OCI-LY1 (cell line): ENCODE results near the gene MED22.

ENCODE experiments used
- H2AFZ ChIP-seq: fragments of 200-600 bp; sonication (generic), shearing (Covaris generic); 2 replicates; pipeline ENCODE4 v1.6.0; 2014; ENCODE audit warnings: antibody characterized with exemption, mild to moderate bottlenecking, low read length
- H3F3A ChIP-seq: fragments of 200-600 bp; sonication (generic), shearing (Covaris generic); 2 replicates; pipeline ENCODE4 v1.6.0; 2014; ENCODE audit warnings: mild to moderate bottlenecking, antibody characterized with exemption, low read length, moderate library complexity; ENCODE audit not compliant: insufficient read depth
- H3K27ac ChIP-seq: fragments of 200-600 bp; sonication (generic); 2 replicates; pipeline ENCODE4 v1.5.1; 2014; ENCODE audit warnings: low read length, mixed run types, mild to moderate bottlenecking, low read depth; ENCODE audit not compliant: poor library complexity, severe bottlenecking
- H3K27me3 ChIP-seq: fragments of 200-600 bp; sonication (generic); 2 replicates; pipeline ENCODE4 v1.6.0; 2014; ENCODE audit warnings: antibody characterized with exemption, mild to moderate bottlenecking, low read length, moderate library complexity; ENCODE audit not compliant: insufficient read depth
- H3K36me3 ChIP-seq: fragments of 200-600 bp; sonication (generic); 2 replicates; pipeline ENCODE4 v1.6.1; 2014; ENCODE audit warnings: mild to moderate bottlenecking, antibody characterized with exemption, low read length, moderate library complexity, mixed read lengths; ENCODE audit not compliant: insufficient read depth
- H3K4me1 ChIP-seq: fragments of 200-600 bp; sonication (generic); 2 replicates; pipeline ENCODE4 v1.5.1; 2014; ENCODE audit warnings: mild to moderate bottlenecking, low read length, moderate library complexity; ENCODE audit not compliant: insufficient read depth, severe bottlenecking
- H3K4me2 ChIP-seq: fragments of 200-600 bp; sonication (generic), shearing (Covaris generic); 2 replicates; pipeline ENCODE4 v1.6.1; 2014; ENCODE audit warnings: low read length
- H3K4me3 ChIP-seq: fragments of 200-600 bp; sonication (generic); 2 replicates; pipeline ENCODE4 v1.5.1; 2014; ENCODE audit warnings: low read length, low read depth, mild to moderate bottlenecking, mixed read lengths; ENCODE audit not compliant: poor library complexity, severe bottlenecking
- H3K79me2 ChIP-seq: fragments of 200-600 bp; shearing (Covaris generic); 2 replicates; pipeline ENCODE4 v1.6.1; 2016; ENCODE audit warnings: mixed run types, low read length, mixed read lengths; ENCODE audit not compliant: insufficient read depth
- H3K9ac ChIP-seq: fragments of 200-600 bp; sonication (generic), shearing (Covaris generic); 2 replicates; pipeline ENCODE4 v1.6.1; 2014; ENCODE audit warnings: mild to moderate bottlenecking, low read length, mixed read lengths
- H3K9me2 ChIP-seq: fragments of 200-600 bp; sonication (generic), shearing (Covaris generic); 2 replicates; pipeline ENCODE4 v1.6.1; 2014; ENCODE audit warnings: low read depth, mild to moderate bottlenecking, low read length, mixed read lengths
- H3K9me3 ChIP-seq: fragments of 200-600 bp; shearing (Covaris generic); 2 replicates; pipeline ENCODE4 v1.6.1; 2014; ENCODE audit warnings: low read length, mixed read lengths
- H4K20me1 ChIP-seq: fragments of 200-600 bp; sonication (generic), shearing (Covaris generic); 2 replicates; pipeline ENCODE4 v1.6.0; 2016; ENCODE audit warnings: mild to moderate bottlenecking, low read length; ENCODE audit not compliant: insufficient read depth
- EZH2 ChIP-seq: fragments of 200-600 bp; sonication (generic), shearing (Covaris generic); IDR thresholded peaks from 2 replicates; pipeline ENCODE4 v1.8.0; 2017; ENCODE audit warnings: borderline replicate concordance, mixed run types, mild to moderate bottlenecking, antibody characterized with exemption, low read length, moderate library complexity, mixed read lengths
- TF ChIP-seq, protein P1 (sequence below): fragments of 200-600 bp; sonication (generic), shearing (Covaris generic); IDR thresholded peaks from 2 replicates; pipeline ENCODE4 v1.5.1; 2017; ENCODE audit warnings: mild to moderate bottlenecking, antibody characterized with exemption, low read length, moderate library complexity, mixed read lengths

Gene MED22

DNA sequence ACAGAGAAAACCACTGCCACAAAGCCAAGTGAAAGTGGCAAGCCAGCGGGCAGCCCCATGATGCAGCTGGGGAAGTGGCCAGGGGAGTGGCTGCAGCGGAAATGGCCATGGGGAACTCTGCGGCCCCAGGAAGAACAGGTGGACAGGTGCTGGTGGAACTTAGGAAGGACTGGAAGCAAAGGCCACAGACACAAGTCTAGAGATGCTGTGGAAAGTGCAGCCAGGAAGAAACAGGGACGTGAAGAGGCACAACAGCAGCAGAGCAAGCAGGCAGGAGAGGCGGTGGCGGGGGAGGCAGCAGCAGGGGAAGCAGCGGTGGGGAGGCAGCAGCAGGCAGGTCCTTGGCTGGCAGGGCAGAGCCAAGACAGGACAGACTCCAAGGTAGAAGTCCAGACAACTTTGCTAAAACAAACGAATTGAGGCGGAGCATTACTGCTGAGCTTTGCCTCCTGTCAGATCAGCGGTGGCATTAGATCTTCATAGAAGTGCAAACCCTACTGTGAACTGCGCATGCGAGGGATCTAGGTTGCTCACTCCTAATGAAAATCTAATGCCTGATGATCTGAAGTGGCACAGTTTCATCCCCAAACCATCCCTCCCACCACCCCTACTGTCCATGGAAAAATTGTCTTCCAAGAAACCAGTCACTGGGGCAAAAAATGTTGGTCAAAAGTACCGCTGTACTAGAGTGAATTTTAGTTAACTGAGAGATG is 23.8 kb downstream of the MED22 start:
- Histone ChIP-seq H4K20me1 (no peaks in the 10 kb centered on the region), H3K27me3 (peaks cover 11% of the 10 kb centered on the region; the same call in 1 of the 2 replicates), H3K79me2 (no peaks in the 10 kb centered on the region), H2AFZ (no peak overlapping the region), H3K27ac (no peak overlapping the region), H3K9me2 (no peaks in the 10 kb centered on the region), H3K9ac (no peak overlapping the region), H3K4me2 (no peak overlapping the region), H3K36me3 (no peaks in the 10 kb centered on the region), H3K4me1 (no peaks in the 10 kb centered on the region), H3K9me3 (no peaks in the 10 kb centered on the region), H3K4me3 (no peak overlapping the region), H3F3A (no peaks in the 10 kb centered on the region)
- TF ChIP-seq, protein P1, sequence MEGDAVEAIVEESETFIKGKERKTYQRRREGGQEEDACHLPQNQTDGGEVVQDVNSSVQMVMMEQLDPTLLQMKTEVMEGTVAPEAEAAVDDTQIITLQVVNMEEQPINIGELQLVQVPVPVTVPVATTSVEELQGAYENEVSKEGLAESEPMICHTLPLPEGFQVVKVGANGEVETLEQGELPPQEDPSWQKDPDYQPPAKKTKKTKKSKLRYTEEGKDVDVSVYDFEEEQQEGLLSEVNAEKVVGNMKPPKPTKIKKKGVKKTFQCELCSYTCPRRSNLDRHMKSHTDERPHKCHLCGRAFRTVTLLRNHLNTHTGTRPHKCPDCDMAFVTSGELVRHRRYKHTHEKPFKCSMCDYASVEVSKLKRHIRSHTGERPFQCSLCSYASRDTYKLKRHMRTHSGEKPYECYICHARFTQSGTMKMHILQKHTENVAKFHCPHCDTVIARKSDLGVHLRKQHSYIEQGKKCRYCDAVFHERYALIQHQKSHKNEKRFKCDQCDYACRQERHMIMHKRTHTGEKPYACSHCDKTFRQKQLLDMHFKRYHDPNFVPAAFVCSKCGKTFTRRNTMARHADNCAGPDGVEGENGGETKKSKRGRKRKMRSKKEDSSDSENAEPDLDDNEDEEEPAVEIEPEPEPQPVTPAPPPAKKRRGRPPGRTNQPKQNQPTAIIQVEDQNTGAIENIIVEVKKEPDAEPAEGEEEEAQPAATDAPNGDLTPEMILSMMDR: no peak
- no peak for TF ChIP-seq EZH2

DNA sequence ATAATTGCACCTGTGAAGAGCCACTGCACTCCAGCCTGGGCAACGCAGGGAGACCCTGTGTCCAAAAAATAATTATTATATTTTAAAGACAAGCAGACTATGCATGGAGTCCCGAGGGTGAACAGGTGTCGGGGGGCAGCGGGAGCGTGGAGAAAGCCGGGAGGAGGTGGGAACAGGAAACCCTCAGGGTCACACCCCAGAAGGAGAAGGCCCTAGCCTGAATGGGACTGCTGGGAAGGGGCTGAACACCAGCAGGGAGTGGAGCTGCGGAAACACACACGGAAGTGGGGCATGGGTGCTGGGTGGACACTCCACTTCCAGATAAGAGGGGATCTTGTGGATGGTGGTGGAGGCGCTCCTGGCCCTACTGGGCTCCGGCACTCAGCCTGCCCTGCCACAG is 24.7 kb downstream of the MED22 start:
- Histone ChIP-seq H3K9me2 (no peaks in the 10 kb centered on the region), H3K36me3 (no peaks in the 10 kb centered on the region), H3K27me3 (peaks cover 11% of the 10 kb centered on the region; the same call in 1 of the 2 replicates), H2AFZ (no peak overlapping the region), H3K79me2 (no peaks in the 10 kb centered on the region), H4K20me1 (no peaks in the 10 kb centered on the region), H3K4me2 (no peak overlapping the region), H3K4me3 (no peak overlapping the region), H3K9me3 (no peaks in the 10 kb centered on the region), H3K9ac (no peak overlapping the region), H3K27ac (no peak overlapping the region), H3F3A (no peaks in the 10 kb centered on the region), H3K4me1 (no peaks in the 10 kb centered on the region)
- TF ChIP-seq, protein P1: no peak
- TF ChIP-seq EZH2: no peak

DNA sequence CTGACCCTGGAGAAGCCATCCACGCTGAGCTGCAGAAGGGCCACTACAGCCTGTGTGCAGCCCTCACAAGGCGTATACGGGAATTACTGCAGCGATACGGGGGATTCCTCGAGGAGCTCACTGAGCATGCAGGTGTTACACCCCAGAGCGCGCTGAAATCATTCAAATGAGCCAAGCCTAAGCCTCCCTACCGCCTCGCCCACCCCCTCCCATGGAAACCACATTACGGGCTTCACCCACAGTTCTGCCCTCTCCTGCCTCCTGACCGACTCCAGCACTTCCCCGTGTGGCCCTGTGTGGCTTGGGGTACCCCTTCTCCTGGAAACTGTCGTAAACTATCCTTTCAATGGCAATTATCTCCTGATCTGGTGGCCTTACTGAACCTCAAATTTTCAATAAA is 25.2 kb downstream of the MED22 start:
- Histone ChIP-seq H3K79me2 (no peaks in the 10 kb centered on the region), H3K27me3 (peaks cover 11% of the 10 kb centered on the region; the same call in 1 of the 2 replicates), H3K9me2 (no peaks in the 10 kb centered on the region), H3K9ac (no peak overlapping the region), H3K36me3 (no peaks in the 10 kb centered on the region), H4K20me1 (no peaks in the 10 kb centered on the region), H3K27ac (no peak overlapping the region), H3K4me1 (no peaks in the 10 kb centered on the region), H3K4me2 (no peak overlapping the region), H2AFZ (no peak overlapping the region), H3K9me3 (no peaks in the 10 kb centered on the region), H3F3A (no peaks in the 10 kb centered on the region), H3K4me3 (no peak overlapping the region)
- no peak for TF ChIP-seq EZH2
- TF ChIP-seq, protein P1: no peak
